Activated T-helper 17 cell treated with anti-CD3 and anti-CD28 coated beads, Interleukin-2, amount 50 U/mL, for 72 hours (primary cell): Measurements from ENCODE around the gene MYO5C. TPM values are rescaled to one million over a fixed set of nuclear protein-coding genes. Genes with fewer than 3 reads are reported as not detected.
A peak's percentile ranks its signal among the peaks of the same experiment; 100 is the strongest.

Experiments
- ATAC-seq: fragments of 150-1000 bp; cut with Tn5 transposase; replicated peaks from 2 replicates; pipeline ENCODE4 v1.10.0; 2021; ENCODE audit warnings: mild to moderate bottlenecking, moderate library complexity
- H3K27ac Mint-ChIP-seq: one replicate; pipeline ENCODE4 v1.8.0; 2022; ENCODE audit warnings: mixed read lengths
- H3K27me3 Mint-ChIP-seq: one replicate; pipeline ENCODE4 v1.8.0; 2022; ENCODE audit warnings: mixed read lengths
- H3K36me3 Mint-ChIP-seq: one replicate; pipeline ENCODE4 v1.8.0; 2022; ENCODE audit warnings: low read depth, mild to moderate bottlenecking, mixed read lengths
- H3K4me1 Mint-ChIP-seq: one replicate; pipeline ENCODE4 v1.8.0; 2022; ENCODE audit warnings: mixed read lengths
- H3K4me3 Mint-ChIP-seq: one replicate; pipeline ENCODE4 v1.8.0; 2022; ENCODE audit warnings: mild to moderate bottlenecking, mixed read lengths
- H3K9me3 Mint-ChIP-seq: one replicate; pipeline ENCODE4 v1.8.0; 2022; ENCODE audit warnings: mixed read lengths
- total RNA-seq, 2 donors: library from RNA; stranded (reverse); gene quantifications; one replicate each; pipeline ENCODE4 v1.2.3, GENCODE V29; 2022

MYO5C gene
- total RNA-seq, 2 donors from 2014 or later: 2.3 to 3.0 TPM

- no peaks in the 10 kb centered on the region for H3K27me3 Mint-ChIP-seq
- H3K4me3 Mint-ChIP-seq: no peak overlapping the region
- peaks cover 19% of the 10 kb centered on the region for H3K36me3 Mint-ChIP-seq
- H3K4me1 Mint-ChIP-seq: peaks cover 16% of the 10 kb centered on the region
- H3K9me3 Mint-ChIP-seq: no peaks in the 10 kb centered on the region
- no peak overlapping the region for H3K27ac Mint-ChIP-seq
- ATAC-seq: no peak
Measured at GRCh38 chr15:52161406-52161966, 134.1 kb downstream of the MYO5C start.

GRCh38 chr15:52159645-52160044 is 136.0 kb downstream of the MYO5C start:
- Mint-ChIP-seq H3K27ac (peak overlapping the region; percentile 5), H3K9me3 (no peaks in the 10 kb centered on the region), H3K4me1 (peaks cover under 1% of the 10 kb centered on the region), H3K4me3 (no peak overlapping the region), H3K36me3 (peaks cover 19% of the 10 kb centered on the region), H3K27me3 (no peaks in the 10 kb centered on the region)
- no peak for ATAC-seq

GRCh38 chr15:52158084-52158765 is 137.4 kb downstream of the MYO5C start:
- ATAC-seq: no peak
- Mint-ChIP-seq H3K36me3 (peaks cover 28% of the 10 kb centered on the region), H3K9me3 (no peaks in the 10 kb centered on the region), H3K4me3 (no peak overlapping the region), H3K4me1 (no peaks in the 10 kb centered on the region), H3K27ac (no peak overlapping the region), H3K27me3 (no peaks in the 10 kb centered on the region)

GRCh38 chr15:52155878-52156277 is 139.7 kb downstream of the MYO5C start:
- Mint-ChIP-seq H3K9me3 (no peaks in the 10 kb centered on the region), H3K4me3 (no peak overlapping the region), H3K27me3 (no peaks in the 10 kb centered on the region), H3K36me3 (peaks cover 32% of the 10 kb centered on the region), H3K4me1 (no peaks in the 10 kb centered on the region), H3K27ac (peak overlapping the region; percentile 13)
- ATAC-seq: no peak

- Mint-ChIP-seq H3K4me1 (no peaks in the 10 kb centered on the region), H3K27ac (no peak overlapping the region), H3K9me3 (no peaks in the 10 kb centered on the region), H3K4me3 (no peak overlapping the region), H3K36me3 (peaks cover 39% of the 10 kb centered on the region), H3K27me3 (no peaks in the 10 kb centered on the region)
- ATAC-seq: no peak
Measured at GRCh38 chr15:52154896-52155865, 140.4 kb downstream of the MYO5C start.

- Mint-ChIP-seq H3K27ac (no peak overlapping the region), H3K4me3 (no peak overlapping the region), H3K4me1 (no peaks in the 10 kb centered on the region), H3K27me3 (no peaks in the 10 kb centered on the region), H3K9me3 (no peaks in the 10 kb centered on the region), H3K36me3 (peaks cover 43% of the 10 kb centered on the region)
- ATAC-seq: no peak
Measured at GRCh38 chr15:52153900-52154895, 141.4 kb downstream of the MYO5C start.

- ATAC-seq: no peak
- H3K4me1 Mint-ChIP-seq: no peaks in the 10 kb centered on the region
- H3K4me3 Mint-ChIP-seq: no peak overlapping the region
- no peak overlapping the region for H3K27ac Mint-ChIP-seq
- no peaks in the 10 kb centered on the region for H3K9me3 Mint-ChIP-seq
- H3K27me3 Mint-ChIP-seq: no peaks in the 10 kb centered on the region
- H3K36me3 Mint-ChIP-seq: peaks cover 70% of the 10 kb centered on the region
Measured at GRCh38 chr15:52151353-52151752, 144.3 kb downstream of the MYO5C start.

- peaks cover 74% of the 10 kb centered on the region for H3K36me3 Mint-ChIP-seq
Measured at GRCh38 chr15:52150871-52151270, 144.7 kb downstream of the MYO5C start.

GRCh38 chr15:52150043-52150825 is 145.4 kb downstream of the MYO5C start:
- no peaks in the 10 kb centered on the region for H3K4me1 Mint-ChIP-seq
- no peaks in the 10 kb centered on the region for H3K27me3 Mint-ChIP-seq

More at GRCh38 chr15:52150871-52151270, 144.7 kb downstream of the MYO5C start:
- no peak overlapping the region for H3K4me3 Mint-ChIP-seq
- H3K27ac Mint-ChIP-seq: no peak overlapping the region
- no peaks in the 10 kb centered on the region for H3K27me3 Mint-ChIP-seq
- ATAC-seq: no peak
- H3K4me1 Mint-ChIP-seq: no peaks in the 10 kb centered on the region
- H3K9me3 Mint-ChIP-seq: no peaks in the 10 kb centered on the region

GRCh38 chr15:52148403-52148802 is 147.2 kb downstream of the MYO5C start:
- H3K27me3 Mint-ChIP-seq: no peaks in the 10 kb centered on the region
- no peak overlapping the region for H3K27ac Mint-ChIP-seq
- no peaks in the 10 kb centered on the region for H3K9me3 Mint-ChIP-seq
- H3K4me3 Mint-ChIP-seq: no peak overlapping the region
- peaks cover 67% of the 10 kb centered on the region for H3K36me3 Mint-ChIP-seq
- H3K4me1 Mint-ChIP-seq: no peaks in the 10 kb centered on the region
- no peak for ATAC-seq

More at GRCh38 chr15:52150043-52150825, 145.4 kb downstream of the MYO5C start:
- Mint-ChIP-seq H3K27ac (no peak overlapping the region), H3K4me3 (no peak overlapping the region), H3K36me3 (peaks cover 74% of the 10 kb centered on the region), H3K9me3 (no peaks in the 10 kb centered on the region)
- no peak for ATAC-seq

- H3K27me3 Mint-ChIP-seq: no peaks in the 10 kb centered on the region
- no peak overlapping the region for H3K4me3 Mint-ChIP-seq
- H3K4me1 Mint-ChIP-seq: no peaks in the 10 kb centered on the region
- H3K9me3 Mint-ChIP-seq: no peaks in the 10 kb centered on the region
- no peak for ATAC-seq
- H3K27ac Mint-ChIP-seq: no peak overlapping the region
- H3K36me3 Mint-ChIP-seq: peaks cover 72% of the 10 kb centered on the region
Measured at GRCh38 chr15:52146776-52147175, 148.8 kb downstream of the MYO5C start.

GRCh38 chr15:52146261-52146660 is 149.3 kb downstream of the MYO5C start:
- Mint-ChIP-seq H3K4me3 (no peak overlapping the region), H3K27ac (no peak overlapping the region), H3K9me3 (no peaks in the 10 kb centered on the region), H3K27me3 (no peaks in the 10 kb centered on the region), H3K4me1 (no peaks in the 10 kb centered on the region), H3K36me3 (peaks cover 72% of the 10 kb centered on the region)
- no peak for ATAC-seq

- Mint-ChIP-seq H3K4me3 (no peak overlapping the region), H3K27ac (no peak overlapping the region), H3K27me3 (no peaks in the 10 kb centered on the region), H3K4me1 (no peaks in the 10 kb centered on the region), H3K36me3 (peaks cover 64% of the 10 kb centered on the region), H3K9me3 (no peaks in the 10 kb centered on the region)
- ATAC-seq: no peak
Measured at GRCh38 chr15:52144656-52145178, 150.9 kb downstream of the MYO5C start.
